Measurements from ENCODE around the gene GAPDH.

The GAPDH gene

DNA sequence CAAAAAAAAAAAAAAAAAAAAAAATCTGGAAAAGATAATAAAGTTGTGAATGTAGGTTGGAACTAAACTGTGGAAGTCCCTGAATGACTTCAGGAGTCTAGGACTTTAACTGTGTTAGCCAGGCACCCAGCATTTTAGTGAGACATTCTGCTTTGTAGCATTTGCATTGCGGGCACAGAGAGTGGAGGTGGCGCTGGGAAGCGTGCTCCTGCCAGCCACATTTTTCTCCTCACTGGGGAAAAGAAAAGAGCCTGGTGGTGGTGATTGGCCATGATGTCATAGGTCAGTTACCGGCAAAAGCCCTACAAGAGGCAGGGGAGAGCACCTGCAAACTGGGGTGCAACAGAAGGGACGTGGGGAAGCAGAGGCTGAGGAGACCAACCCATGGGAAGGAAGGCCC is 9.7 kb upstream of the GAPDH start (continued):
- TF ChIP-seq ZNF37A (tag by site-specific recombination; IDR thresholded peaks at IDR 0.05) (no peak), ZNF654 (tag by site-specific recombination; IDR thresholded peaks at IDR 0.05; ENCODE audit: low read depth) (no peak), ZNF302 (tag by site-specific recombination; IDR thresholded peaks at IDR 0.05; ENCODE audit: low read depth) (no peak), ZNF768 (tag by site-specific recombination; IDR thresholded peaks at IDR 0.05) (no peak), ZNF184 (tag by site-specific recombination; IDR thresholded peaks at IDR 0.05) (no peak)

DNA sequence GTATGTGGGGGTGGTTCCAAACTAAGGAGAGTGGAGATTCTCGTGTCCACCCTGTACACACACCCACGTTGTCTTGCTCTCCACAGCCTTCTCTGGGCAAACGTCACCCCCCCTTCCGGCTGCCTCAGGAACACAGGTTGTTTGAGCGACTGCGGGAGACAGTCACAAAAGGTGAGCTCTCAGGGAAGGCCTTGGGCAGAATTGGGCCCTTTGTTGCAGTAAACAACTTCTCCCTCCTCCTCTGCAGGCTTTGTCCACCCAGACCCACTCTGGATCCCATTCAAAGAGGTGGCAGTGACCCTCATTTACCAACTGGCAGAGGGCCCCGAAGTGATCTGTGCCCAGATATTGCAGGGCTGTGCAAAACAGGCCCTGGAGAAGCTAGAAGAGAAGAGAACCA is 8.1 kb upstream of the GAPDH start:
- POLR2A ChIA-PET = interaction anchor here (1.0 to 1.2 kb wide), 2 partner anchors 8 to 12 kb away, joined by 3 to 4 read pairs; partner anchors contain the start of gene GAPDH
- H3K4me3 ChIP-seq (ENCODE audit: low read depth, low read length) = no peak overlapping the region
- TF ChIP-seq KLF1 (tag by site-specific recombination; IDR thresholded peaks at IDR 0.05) (no peak), ZNF600 (tag by site-specific recombination; IDR thresholded peaks at IDR 0.05) (no peak)
- peaks cover 74 to 100% of the 10 kb centered on the region in 2 experiments for H3K36me3 ChIP-seq (ENCODE audit: control insufficient read depth in 2 of 2, insufficient read depth in 1 of 2, low read length in 2 of 2)
- CTCF ChIA-PET = no interaction called here
- no peak overlapping the region for H3K27ac ChIP-seq (ENCODE audit: extremely low read depth, low read depth, low read length)
- no peaks in the 10 kb centered on the region for H3K9me3 ChIP-seq (ENCODE audit: control insufficient read depth, insufficient read depth, low read depth, low read length)
- no peaks in the 10 kb centered on the region for H3K4me1 ChIP-seq (ENCODE audit: control insufficient read depth, insufficient read depth, low read length)

DNA sequence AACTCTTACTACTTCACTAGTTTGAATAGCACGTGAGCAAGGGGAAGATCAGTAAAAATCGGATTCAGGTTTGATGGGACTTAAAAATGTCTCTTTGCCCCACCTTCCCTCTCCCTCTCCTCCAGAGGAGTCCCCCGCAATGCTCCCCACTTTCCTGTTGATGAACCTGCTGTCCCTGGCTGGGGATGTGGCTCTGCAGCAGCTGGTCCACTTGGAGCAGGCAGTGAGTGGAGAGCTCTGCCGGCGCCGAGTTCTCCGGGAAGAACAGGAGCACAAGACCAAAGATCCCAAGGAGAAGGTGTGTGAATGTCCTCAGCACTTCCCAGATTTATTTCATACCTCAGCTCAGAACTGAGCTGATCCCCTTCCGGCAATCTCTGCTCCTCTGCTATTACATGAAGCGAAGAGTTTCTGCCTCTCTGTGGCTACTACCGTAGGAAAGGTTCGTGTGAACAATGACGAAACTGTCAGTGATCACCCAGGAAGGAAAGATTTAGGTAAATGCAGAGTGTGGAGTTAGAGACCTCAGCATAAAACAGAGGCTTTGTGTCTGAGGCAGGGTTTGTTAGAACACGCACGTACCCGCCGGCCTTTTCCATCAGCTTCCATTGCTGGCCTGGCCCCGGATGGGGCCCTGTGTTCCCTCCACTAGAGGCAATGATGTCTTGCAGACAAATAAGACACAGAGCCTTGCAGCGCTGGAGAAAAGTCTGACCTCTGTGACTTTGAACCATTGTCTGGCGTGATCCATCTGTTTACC is 7.4 kb upstream of the GAPDH start:
- H3K36me3 ChIP-seq (ENCODE audit: control insufficient read depth in 2 of 2, insufficient read depth in 1 of 2, low read length in 2 of 2) = peaks cover 73 to 100% of the 10 kb centered on the region in 2 experiments
- H3K4me3 ChIP-seq (ENCODE audit: low read depth, low read length) = no peak overlapping the region
- POLR2A ChIA-PET = interaction anchor here (1.0 kb wide), 1 partner anchor 11 kb away, joined by 3 read pairs; no protein-coding TSS in a partner anchor
- no peaks in the 10 kb centered on the region for H3K9me3 ChIP-seq (ENCODE audit: control insufficient read depth, insufficient read depth, low read depth, low read length)
- H3K4me1 ChIP-seq (ENCODE audit: control insufficient read depth, insufficient read depth, low read length) = peaks cover 2% of the 10 kb centered on the region; the same call in 1 of the 2 replicates
- H3K27ac ChIP-seq (ENCODE audit: extremely low read depth, low read depth, low read length) = no peak overlapping the region
- TF ChIP-seq ZNF311 (tag by site-specific recombination; IDR thresholded peaks at IDR 0.05; ENCODE audit: borderline replicate concordance) = no peak
- TF ChIP-seq ZBTB1 (tag by site-specific recombination; IDR thresholded peaks at IDR 0.05) = no peak
- TF ChIP-seq ZNF24 (tag by site-specific recombination; IDR thresholded peaks at IDR 0.05) = no peak
- no peak for TF ChIP-seq BCL11B (tag by site-specific recombination; IDR thresholded peaks at IDR 0.05; ENCODE audit: low read depth)
- TF ChIP-seq, protein P1, sequence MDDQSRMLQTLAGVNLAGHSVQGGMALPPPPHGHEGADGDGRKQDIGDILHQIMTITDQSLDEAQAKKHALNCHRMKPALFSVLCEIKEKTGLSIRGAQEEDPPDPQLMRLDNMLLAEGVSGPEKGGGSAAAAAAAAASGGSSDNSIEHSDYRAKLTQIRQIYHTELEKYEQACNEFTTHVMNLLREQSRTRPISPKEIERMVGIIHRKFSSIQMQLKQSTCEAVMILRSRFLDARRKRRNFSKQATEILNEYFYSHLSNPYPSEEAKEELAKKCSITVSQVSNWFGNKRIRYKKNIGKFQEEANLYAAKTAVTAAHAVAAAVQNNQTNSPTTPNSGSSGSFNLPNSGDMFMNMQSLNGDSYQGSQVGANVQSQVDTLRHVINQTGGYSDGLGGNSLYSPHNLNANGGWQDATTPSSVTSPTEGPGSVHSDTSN (CRISPR knock-in tag; IDR thresholded peaks at IDR 0.05) = no peak
- no peak for TF ChIP-seq ZNF184 (tag by site-specific recombination; IDR thresholded peaks at IDR 0.05)
- TF ChIP-seq ZNF785 (tag by site-specific recombination; IDR thresholded peaks at IDR 0.05) = no peak
- TF ChIP-seq, protein P2, sequence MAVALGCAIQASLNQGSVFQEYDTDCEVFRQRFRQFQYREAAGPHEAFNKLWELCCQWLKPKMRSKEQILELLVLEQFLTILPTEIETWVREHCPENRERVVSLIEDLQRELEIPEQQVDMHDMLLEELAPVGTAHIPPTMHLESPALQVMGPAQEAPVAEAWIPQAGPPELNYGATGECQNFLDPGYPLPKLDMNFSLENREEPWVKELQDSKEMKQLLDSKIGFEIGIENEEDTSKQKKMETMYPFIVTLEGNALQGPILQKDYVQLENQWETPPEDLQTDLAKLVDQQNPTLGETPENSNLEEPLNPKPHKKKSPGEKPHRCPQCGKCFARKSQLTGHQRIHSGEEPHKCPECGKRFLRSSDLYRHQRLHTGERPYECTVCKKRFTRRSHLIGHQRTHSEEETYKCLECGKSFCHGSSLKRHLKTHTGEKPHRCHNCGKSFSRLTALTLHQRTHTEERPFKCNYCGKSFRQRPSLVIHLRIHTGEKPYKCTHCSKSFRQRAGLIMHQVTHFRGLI (tag by site-specific recombination; IDR thresholded peaks at IDR 0.05) = no peak
- TF ChIP-seq ZNF16 (tag by site-specific recombination; IDR thresholded peaks at IDR 0.05; ENCODE audit: low read depth) = no peak
- TF ChIP-seq ZNF670 (tag by site-specific recombination; IDR thresholded peaks at IDR 0.05; ENCODE audit: low read depth) = no peak
- no peak for TF ChIP-seq ZFP3 (tag by site-specific recombination; IDR thresholded peaks at IDR 0.05; ENCODE audit: low read depth)
- no peak for TF ChIP-seq ZNF747 (tag by site-specific recombination; IDR thresholded peaks at IDR 0.05)
- no peak for TF ChIP-seq ZNF548 (tag by site-specific recombination; IDR thresholded peaks at IDR 0.05)
- no peak for TF ChIP-seq ZNF19 (tag by site-specific recombination; IDR thresholded peaks at IDR 0.05; ENCODE audit: low read depth)
- TF ChIP-seq ZNF623 (tag by site-specific recombination; IDR thresholded peaks at IDR 0.05) = no peak
- TF ChIP-seq, protein P3, sequence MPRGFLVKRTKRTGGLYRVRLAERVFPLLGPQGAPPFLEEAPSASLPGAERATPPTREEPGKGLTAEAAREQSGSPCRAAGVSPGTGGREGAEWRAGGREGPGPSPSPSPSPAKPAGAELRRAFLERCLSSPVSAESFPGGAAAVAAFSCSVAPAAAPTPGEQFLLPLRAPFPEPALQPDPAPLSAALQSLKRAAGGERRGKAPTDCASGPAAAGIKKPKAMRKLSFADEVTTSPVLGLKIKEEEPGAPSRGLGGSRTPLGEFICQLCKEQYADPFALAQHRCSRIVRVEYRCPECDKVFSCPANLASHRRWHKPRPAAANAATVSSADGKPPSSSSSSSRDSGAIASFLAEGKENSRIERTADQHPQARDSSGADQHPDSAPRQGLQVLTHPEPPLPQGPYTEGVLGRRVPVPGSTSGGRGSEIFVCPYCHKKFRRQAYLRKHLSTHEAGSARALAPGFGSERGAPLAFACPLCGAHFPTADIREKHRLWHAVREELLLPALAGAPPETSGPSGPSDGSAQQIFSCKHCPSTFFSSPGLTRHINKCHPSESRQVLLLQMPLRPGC (tag by site-specific recombination; IDR thresholded peaks at IDR 0.05) = no peak
- TF ChIP-seq ZNF600 (tag by site-specific recombination; IDR thresholded peaks at IDR 0.05) = no peak
- CTCF ChIA-PET = interaction anchor here (0.5 to 1.4 kb wide), 2 partner anchors 11 to 95 kb away, joined by 4 to 6 read pairs; no protein-coding TSS in a partner anchor
